DND-41 (cell line): ENCODE data around the gene HECA.

Experiments used
- ATAC-seq: fragments of 200-7000 bp; cut with Tn5 transposase; 3 replicates; pipeline ENCODE4 v1.9.1; 2021; ENCODE audit warnings: low read depth; ENCODE audit not compliant: insufficient read depth
- DNase-seq: peaks from one replicate; pipeline ENCODE4 v3.0.0-alpha.2; 2020
- H2AFZ ChIP-seq: 2 replicates; pipeline ENCODE4 v1.6.0; 2012; ENCODE audit warnings: low read depth, low read length
- H3K27ac ChIP-seq: 2 replicates; pipeline ENCODE4 v1.5.1; 2012; ENCODE audit warnings: low read length, inconsistent platforms
- H3K27me3 ChIP-seq: fragments of 200-600 bp; sonication (generic); 2 replicates; pipeline ENCODE4 v1.6.0; 2012; ENCODE audit warnings: low read length, mild to moderate bottlenecking, inconsistent platforms; ENCODE audit not compliant: insufficient read depth, poor library complexity
- H3K36me3 ChIP-seq: 2 replicates; pipeline ENCODE4 v1.5.1; 2012; ENCODE audit warnings: low read length, inconsistent platforms; ENCODE audit not compliant: insufficient read depth
- H3K4me1 ChIP-seq: 2 replicates; pipeline ENCODE4 v1.5.1; 2012; ENCODE audit warnings: mild to moderate bottlenecking, low read length; ENCODE audit not compliant: insufficient read depth
- H3K4me2 ChIP-seq: 2 replicates; pipeline ENCODE4 v1.6.0; 2012; ENCODE audit warnings: mild to moderate bottlenecking, moderate library complexity, low read length, inconsistent platforms; ENCODE audit not compliant: insufficient read depth
- H3K4me3 ChIP-seq, 2 experiments: fragments of 200-600 bp in 1 of 2; shearing (Covaris generic) in 1 of 2; 2 replicates each; pipeline ENCODE4 v1.5.1; 2012 to 2016; ENCODE audit warnings: inconsistent platforms in 2 of 2, low read length in 2 of 2, mild to moderate bottlenecking in 2 of 2, low read depth in 1 of 2, moderate library complexity in 1 of 2
- H3K79me2 ChIP-seq: 2 replicates; pipeline ENCODE4 v1.6.0; 2012; ENCODE audit warnings: low read length, inconsistent platforms; ENCODE audit not compliant: insufficient read depth
- H3K9ac ChIP-seq: 2 replicates; pipeline ENCODE4 v1.6.0; 2012; ENCODE audit warnings: low read depth, mild to moderate bottlenecking, inconsistent platforms, low read length, moderate library complexity
- H3K9me3 ChIP-seq: 2 replicates; pipeline ENCODE4 v1.5.1; 2012; ENCODE audit warnings: low read length, moderate library complexity, mild to moderate bottlenecking, inconsistent platforms; ENCODE audit not compliant: insufficient read depth, severe bottlenecking
- H4K20me1 ChIP-seq: 2 replicates; pipeline ENCODE4 v1.6.0; 2012; ENCODE audit warnings: low read length; ENCODE audit not compliant: insufficient read depth
- EZH2 ChIP-seq: IDR thresholded peaks from 3 replicates; pipeline ENCODE4 v1.6.1; 2012; ENCODE audit warnings: borderline replicate concordance, low read depth, mild to moderate bottlenecking, moderate library complexity, low read length, inconsistent platforms; ENCODE audit not compliant: severe bottlenecking
- TF ChIP-seq, protein P1 (sequence below): IDR thresholded peaks from 2 replicates; pipeline ENCODE4 v1.5.1; 2012; ENCODE audit warnings: borderline replicate concordance, low read length, moderate library complexity, mild to moderate bottlenecking; ENCODE audit not compliant: poor library complexity, severe bottlenecking; ENCODE audit errors: extremely low read depth

The HECA gene

DNA sequence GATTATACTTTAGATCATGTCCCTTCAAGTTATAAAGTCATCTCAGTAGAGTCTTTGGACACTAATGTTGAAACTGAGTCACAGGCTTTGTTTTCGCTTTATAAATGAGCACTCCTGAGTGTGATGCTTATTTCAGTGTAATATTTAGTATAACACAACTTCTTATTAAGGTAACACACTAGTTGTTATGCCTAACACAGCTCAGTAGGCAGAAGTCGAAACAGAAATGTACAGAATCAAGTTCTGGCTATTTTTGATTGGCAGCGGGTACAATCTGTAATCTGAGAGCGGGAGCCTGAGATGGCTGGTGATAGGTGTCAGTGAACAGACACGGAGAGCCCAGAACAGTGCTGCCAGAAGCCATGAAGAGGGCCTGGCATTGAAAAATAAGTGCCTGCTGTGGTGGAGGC is 11.4 kb downstream of the HECA start:
- no peak overlapping the region for H2AFZ ChIP-seq

DNA sequence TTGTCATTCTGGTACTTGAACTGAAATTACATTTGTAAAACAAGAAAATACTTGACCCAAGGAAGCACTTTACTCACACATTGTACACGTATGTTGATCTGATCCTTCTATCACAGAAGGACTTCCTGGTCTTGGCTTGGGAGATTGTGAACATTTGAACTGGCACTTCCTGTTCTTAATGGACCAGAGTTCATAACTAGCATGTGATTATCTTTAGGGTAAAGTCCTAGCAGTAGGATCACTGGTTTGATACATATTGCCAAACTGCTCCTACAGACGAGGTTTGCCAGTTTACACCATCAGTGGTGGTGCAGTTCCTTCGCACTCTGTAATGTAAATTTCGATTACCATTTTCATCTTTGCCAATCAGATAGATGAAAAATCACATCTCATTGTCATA is 12.7 kb downstream of the HECA start:
- Histone ChIP-seq H3K4me2 (no peak overlapping the region), H2AFZ (no peak overlapping the region), H3K9me3 (no peaks in the 10 kb centered on the region), H3K4me1 (peaks cover 6% of the 10 kb centered on the region; the same call in 1 of the 2 replicates), H3K36me3 (no peaks in the 10 kb centered on the region), H3K27me3 (no peaks in the 10 kb centered on the region), H4K20me1 (peaks cover 71% of the 10 kb centered on the region), H3K9ac (no peak overlapping the region), H3K4me3 (no peak overlapping the region), H3K79me2 (peaks cover 92% of the 10 kb centered on the region), H3K27ac (no peak overlapping the region)
- ATAC-seq (no peak), DNase-seq (no peak)
- TF ChIP-seq, protein P1, sequence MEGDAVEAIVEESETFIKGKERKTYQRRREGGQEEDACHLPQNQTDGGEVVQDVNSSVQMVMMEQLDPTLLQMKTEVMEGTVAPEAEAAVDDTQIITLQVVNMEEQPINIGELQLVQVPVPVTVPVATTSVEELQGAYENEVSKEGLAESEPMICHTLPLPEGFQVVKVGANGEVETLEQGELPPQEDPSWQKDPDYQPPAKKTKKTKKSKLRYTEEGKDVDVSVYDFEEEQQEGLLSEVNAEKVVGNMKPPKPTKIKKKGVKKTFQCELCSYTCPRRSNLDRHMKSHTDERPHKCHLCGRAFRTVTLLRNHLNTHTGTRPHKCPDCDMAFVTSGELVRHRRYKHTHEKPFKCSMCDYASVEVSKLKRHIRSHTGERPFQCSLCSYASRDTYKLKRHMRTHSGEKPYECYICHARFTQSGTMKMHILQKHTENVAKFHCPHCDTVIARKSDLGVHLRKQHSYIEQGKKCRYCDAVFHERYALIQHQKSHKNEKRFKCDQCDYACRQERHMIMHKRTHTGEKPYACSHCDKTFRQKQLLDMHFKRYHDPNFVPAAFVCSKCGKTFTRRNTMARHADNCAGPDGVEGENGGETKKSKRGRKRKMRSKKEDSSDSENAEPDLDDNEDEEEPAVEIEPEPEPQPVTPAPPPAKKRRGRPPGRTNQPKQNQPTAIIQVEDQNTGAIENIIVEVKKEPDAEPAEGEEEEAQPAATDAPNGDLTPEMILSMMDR: no peak
- no peak for TF ChIP-seq EZH2

More for the DNA sequence above, 11.4 kb downstream of the HECA start:
- Histone ChIP-seq H4K20me1 (peaks cover 68% of the 10 kb centered on the region), H3K27ac (no peak overlapping the region), H3K4me2 (no peak overlapping the region), H3K27me3 (no peaks in the 10 kb centered on the region), H3K4me1 (peaks cover 6% of the 10 kb centered on the region; the same call in 1 of the 2 replicates), H3K4me3 (no peak overlapping the region), H3K9ac (no peak overlapping the region), H3K79me2 (peaks cover 89% of the 10 kb centered on the region), H3K36me3 (no peaks in the 10 kb centered on the region), H3K9me3 (no peaks in the 10 kb centered on the region)
- DNase-seq (no peak), ATAC-seq (no peak)
- TF ChIP-seq, protein P1: no peak
- TF ChIP-seq EZH2: no peak

DNA sequence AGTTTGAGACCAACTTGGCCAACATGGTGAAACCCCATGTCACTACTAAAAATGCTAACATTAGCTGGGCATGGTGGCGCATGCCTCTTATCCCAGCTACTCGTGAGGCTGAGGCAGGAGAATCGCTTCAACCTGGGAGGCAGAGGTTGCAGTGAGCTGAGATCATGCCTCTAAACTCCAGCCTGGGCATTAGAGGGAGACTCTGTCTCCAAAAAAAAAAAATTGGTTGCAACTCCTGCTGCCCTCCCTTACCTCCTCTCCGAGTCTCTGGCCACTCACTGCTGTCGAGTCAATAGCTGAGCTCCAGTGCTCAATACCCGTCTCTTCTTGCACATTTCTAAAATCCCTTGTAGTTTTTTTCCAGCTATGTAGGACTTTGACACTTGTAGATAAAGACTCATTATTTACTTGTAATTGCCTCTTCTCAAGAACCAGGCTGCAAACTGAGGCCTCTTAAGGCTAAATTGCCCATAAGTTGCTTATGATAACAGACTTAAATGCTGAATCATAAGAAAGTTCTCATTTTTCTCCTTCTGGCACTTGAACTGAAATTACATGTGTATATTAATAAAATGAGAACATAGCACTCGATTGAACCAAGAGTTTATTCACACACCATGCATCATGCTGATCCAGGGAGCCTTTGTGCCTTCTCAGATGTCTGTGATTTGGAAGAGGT is 13.8 kb downstream of the HECA start:
- Histone ChIP-seq H3K4me3 (no peak overlapping the region), H3K36me3 (no peaks in the 10 kb centered on the region), H3K9ac (no peak overlapping the region), H3K4me2 (no peak overlapping the region), H3K27me3 (no peaks in the 10 kb centered on the region), H3K9me3 (no peaks in the 10 kb centered on the region), H4K20me1 (peaks cover 71% of the 10 kb centered on the region), H3K27ac (no peak overlapping the region), H3K79me2 (peaks cover 94% of the 10 kb centered on the region), H2AFZ (no peak overlapping the region), H3K4me1 (peaks cover 6% of the 10 kb centered on the region; the same call in 1 of the 2 replicates)
- TF ChIP-seq, protein P1: no peak
- no peak for TF ChIP-seq EZH2
- ATAC-seq (no peak), DNase-seq (no peak)
